LNCAP (cell line): Measurements from ENCODE around the gene RAB40C.
A peak's percentile ranks its signal among the peaks of the same experiment; 100 is the strongest.

Experiments
- TF ChIP-seq, protein P1 (sequence below): fragments of 450-650 bp; IDR thresholded peaks from 2 replicates; pipeline ENCODE4 v1.5.1; 2017; ENCODE audit warnings: mild to moderate bottlenecking

RAB40C gene

DNA sequence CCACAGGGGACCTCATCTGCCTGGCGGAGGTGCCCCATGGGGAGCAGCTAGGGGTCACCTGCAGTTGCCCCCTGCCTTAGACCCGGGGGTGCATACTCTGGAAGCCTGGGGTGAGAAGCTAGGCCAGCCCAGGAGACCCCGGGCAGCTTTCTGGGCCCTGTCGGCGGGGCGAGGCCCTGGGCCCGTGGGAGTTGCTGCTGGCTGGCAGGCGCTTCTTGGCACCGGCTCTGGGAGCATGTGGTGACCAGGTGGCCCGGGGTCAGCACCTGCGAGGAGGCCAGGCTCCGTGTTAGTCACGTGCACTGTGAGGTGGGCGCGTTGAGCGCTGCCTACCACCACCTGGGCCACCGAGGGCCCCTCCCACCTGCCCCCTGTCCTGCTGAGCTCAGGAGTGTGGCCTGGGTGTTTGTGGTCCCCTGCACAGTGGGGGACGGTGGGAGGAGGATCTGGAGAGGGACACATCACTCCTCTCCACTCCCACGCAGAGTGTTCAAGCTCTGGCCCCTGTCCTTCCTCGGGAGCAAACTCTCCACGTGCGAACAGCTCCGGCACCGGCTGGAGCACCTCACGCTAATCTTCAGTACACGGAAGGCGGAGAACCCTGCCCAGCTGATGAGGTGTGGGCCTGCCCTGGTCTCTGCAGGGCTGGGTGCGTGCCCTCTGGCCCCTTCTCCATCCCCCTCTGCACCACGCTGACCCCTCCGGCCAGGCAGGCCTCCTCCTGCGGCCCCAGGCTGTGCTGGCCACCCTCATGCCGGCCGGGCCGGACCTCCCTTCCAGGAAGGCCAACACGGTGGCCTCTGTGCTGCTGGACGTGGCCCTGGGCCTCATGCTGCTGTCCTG is 14.3 kb upstream of the RAB40C start:
- TF ChIP-seq, protein P1, sequence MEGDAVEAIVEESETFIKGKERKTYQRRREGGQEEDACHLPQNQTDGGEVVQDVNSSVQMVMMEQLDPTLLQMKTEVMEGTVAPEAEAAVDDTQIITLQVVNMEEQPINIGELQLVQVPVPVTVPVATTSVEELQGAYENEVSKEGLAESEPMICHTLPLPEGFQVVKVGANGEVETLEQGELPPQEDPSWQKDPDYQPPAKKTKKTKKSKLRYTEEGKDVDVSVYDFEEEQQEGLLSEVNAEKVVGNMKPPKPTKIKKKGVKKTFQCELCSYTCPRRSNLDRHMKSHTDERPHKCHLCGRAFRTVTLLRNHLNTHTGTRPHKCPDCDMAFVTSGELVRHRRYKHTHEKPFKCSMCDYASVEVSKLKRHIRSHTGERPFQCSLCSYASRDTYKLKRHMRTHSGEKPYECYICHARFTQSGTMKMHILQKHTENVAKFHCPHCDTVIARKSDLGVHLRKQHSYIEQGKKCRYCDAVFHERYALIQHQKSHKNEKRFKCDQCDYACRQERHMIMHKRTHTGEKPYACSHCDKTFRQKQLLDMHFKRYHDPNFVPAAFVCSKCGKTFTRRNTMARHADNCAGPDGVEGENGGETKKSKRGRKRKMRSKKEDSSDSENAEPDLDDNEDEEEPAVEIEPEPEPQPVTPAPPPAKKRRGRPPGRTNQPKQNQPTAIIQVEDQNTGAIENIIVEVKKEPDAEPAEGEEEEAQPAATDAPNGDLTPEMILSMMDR = no peak

DNA sequence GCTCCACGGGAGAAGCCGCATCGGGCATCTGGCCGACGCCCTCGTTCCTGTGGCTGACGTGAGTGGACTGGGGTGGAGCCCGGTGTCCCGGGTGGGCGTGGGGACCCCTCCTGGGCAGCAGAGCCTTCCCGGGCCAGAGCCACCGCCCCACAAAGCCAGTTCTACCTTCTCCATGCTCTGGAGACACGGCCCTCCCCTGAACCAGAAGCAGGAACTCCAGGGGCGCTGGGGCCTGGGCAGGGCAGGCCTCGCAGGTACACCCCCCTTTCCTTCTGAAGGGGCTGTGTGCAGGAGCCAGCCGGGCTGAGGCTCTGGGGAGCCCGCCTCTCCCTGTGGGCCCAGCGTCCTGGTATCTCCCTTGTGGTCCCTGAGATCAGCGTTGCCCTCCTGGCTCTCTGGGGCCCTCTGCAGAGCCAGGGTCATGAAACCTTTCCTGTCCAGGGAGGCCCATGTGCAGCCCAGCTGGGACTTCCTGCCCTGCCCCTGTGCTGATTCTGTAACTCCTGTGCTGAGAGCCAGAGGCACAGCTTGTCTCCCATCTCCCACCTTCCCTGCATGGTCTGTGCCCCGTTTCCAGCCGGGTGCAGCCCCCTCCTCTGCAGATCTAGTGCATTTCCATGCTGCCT is 13.6 kb upstream of the RAB40C start:
- TF ChIP-seq, protein P1 = no peak

DNA sequence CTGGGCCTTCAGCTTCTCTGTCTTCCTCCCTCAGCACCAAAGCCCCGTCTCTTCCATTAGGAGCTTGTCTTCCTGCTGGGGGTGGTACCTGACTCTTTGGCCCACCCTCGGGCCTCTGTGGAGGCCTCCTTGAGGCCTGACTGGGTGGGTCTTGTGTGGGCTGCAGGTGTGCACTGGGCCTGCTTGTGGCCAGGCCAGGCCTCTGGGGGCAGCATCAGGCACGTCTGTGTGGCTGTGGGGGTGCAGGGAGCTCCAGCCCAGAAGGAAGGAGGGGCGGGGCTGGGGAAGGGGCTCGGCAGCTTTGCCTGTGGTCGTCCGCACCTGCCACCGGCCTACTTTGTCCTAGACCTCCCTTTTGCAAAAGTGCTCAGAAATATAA is 13.1 kb upstream of the RAB40C start:
- TF ChIP-seq, protein P1 = 0 out of 2 replicates have a peak, but pooled peaks have one; percentile 8

DNA sequence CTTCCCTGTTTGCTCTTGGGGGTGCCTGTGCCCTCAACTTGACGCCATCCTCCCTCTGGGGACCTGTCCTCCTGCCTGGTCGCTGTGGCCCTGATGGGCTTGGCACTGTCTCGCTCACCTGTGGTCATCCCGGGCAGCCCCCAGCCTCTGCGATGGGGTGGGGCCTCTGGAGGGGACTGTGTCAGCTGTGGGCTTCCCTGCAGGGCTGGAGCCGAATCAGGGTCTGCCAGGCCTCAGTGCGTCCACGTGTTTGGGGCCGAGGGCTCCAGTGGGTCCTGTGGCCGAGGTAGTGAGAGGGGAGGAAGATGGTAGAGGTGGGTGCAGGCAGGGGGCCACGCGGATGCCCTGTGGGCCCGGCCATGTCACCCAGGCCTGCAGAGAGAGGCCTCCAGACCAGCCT is 12.1 kb upstream of the RAB40C start:
- TF ChIP-seq, protein P1 = no peak

DNA sequence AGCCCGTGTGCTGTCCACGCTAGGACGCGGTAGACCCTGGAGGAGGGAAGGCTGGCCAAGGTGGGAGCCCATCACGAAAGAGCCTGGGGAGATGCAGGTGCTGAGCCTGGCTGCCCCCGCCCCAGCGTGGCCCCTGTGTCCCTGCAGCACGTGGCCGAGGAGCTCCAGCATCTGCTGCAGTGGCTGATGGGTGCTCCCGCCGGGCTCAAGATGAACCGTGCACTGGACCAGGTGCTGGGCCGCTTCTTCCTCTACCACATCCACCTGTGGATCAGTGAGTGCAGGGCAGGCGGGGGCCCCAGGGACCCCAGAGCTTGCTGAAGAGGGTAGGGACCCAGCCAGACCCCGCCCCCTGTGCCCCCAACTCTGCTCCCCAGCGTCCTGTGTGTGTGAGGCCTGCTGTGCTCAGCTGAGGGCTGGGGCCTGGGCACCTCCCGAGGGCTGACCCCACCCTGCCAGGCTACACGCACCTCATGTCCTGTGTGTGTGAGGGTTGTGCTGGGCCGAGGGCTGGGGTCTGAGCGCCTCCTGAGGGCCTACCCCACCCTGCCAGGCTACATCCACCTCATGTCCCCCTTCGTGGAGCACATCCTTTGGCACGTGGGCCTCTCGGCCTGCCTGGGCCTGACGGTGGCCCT is 11.5 kb upstream of the RAB40C start:
- TF ChIP-seq, protein P1 = no peak

DNA sequence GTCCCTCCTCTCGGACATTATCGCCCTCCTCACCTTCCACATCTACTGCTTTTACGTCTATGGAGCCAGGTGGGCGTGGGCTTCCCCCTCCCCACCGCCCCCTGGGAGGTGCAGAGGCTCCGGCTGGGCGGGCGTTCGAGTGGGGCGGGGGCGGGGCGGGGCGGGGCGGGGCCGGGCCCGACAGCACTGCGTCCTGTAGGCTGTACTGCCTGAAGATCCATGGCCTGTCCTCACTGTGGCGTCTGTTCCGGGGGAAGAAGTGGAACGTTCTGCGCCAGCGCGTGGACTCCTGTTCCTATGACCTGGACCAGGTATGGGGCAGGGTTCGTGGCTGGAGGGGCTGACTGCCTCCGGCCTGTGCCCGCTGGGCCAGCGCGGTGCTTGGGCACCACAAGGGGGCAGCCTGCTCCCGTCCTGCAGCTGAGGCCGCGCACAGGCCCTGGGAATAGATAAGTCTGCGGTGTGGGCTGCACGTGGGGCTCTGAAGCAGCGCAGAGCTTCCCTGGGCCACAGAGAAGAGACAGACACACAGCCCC is 10.9 kb upstream of the RAB40C start:
- TF ChIP-seq, protein P1 = peak; percentile 85

DNA sequence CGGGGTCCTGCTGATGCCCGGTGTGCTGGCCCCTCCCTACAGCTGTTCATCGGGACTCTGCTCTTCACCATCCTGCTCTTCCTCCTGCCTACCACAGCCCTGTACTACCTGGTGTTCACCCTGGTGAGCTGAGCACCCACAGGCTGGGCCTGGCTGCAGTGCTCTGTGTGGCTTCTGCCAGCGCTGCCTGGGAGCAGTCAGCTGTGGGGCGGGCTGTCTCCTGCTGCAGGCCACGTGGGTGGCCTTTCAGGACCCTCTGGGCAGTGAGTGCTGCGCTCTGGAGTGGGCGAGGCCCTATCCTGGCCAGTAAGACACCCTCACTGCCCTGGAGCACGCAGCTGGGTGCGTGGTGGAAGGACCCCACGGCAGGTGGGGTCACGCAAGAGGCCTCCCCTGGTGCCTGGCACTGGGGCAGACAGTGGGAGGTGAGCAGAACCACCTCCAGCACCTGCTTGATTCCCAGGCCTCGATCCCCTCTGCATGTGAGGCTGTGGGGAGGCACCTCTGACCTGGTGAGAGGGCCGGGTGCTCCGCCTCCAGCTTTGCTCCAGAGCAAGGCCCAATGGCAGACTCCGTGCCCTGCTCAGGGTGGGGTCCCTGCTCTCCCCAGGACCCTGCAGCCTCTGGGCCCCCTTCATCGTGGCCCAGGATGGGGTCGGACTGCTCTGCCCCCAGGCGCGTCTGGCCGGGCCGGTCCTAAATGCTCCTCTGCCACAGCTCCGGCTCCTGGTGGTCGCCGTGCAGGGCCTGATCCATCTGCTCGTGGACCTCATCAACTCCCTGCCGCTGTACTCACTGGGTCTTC is 9.5 kb upstream of the RAB40C start:
- TF ChIP-seq, protein P1 = no peak
